GM10847 (cell line): ENCODE data around the gene CLEC2A.

Experiments
- POLR2A ChIP-seq: IDR thresholded peaks from 2 replicates; pipeline ENCODE4 v1.6.1; 2011; ENCODE audit not compliant: insufficient read length; ENCODE audit errors: extremely low read depth

CLEC2A gene

DNA sequence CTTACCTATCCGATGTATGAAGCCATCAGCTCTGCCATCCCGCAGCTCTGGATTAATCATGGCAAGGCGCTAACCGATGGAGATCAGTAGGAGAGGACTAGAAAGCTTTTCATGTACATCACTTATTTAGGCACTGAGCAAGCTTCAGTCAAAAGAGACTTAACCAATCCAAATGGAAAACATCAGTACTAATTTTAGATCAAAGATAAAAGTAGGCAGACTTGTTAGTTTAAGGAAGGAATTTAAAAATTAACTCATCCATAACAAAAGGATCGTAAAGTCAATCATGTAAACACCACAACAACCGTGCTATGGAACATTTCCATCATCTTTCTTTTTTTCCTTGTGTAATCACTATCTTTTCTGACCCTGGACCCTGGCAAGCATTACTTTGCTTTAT lies at the start of gene CLEC2A:
CLEC2A (minus strand) TSS at position 101 of the 400 bp plus-strand sequence; CDS start at position 60, 41 bp downstream.
- TF ChIP-seq POLR2A, result no peak

DNA sequence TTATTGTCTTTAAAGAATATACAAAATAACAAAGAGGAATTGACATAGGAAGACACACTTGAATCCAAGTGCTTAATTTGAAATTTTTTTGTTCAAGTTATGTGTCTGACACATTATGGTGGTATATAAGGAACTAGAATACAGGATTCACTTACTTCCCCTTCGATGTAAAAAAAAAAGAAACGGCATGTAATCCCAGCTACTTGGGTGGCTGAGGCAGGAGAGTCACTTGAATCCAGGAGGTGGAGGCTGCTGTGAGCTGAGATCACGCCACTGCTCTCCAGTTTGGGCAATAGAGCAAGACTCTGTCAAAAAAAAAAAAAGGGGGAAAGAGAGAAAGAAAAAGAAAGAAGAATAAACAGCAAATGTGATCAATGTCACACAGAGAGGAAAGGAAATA lies 48.0 kb upstream of the CLEC2A start:
- no peak for TF ChIP-seq POLR2A

GRCh38 chr12:9977916-9978315 lies 45.7 kb upstream of the CLEC2A start:
- no peak for TF ChIP-seq POLR2A

GRCh38 chr12:9975614-9976013 lies 43.4 kb upstream of the CLEC2A start:
- TF ChIP-seq POLR2A, result no peak

DNA sequence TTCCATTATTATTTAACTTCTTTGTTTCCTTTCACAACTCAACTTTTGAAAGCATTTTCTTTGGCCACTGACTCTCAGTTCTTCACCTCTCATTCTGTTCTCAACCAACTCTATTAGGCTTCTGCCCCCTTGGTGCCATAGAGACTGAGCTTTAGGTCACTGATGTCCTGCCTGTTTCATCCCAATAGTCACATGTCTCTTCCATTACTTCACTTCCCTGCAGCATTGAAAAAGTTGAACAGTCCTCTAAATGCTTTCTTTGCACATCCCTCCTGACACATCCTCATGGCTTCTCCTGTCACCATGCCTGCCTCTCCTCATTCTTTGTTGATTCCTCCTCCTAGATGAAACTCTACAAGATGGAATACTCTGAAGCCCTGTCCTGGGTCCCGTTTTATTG lies 41.8 kb upstream of the CLEC2A start:
- TF ChIP-seq POLR2A, result no peak

GRCh38 chr12:9971181-9971580 lies 39.0 kb upstream of the CLEC2A start, which contains the start of gene CLEC12A:
TSS of gene CLEC12A (plus strand) at chr12:9971409. CDS start at chr12:9971597, 188 bp downstream.
- TF ChIP-seq POLR2A, result no peak

DNA sequence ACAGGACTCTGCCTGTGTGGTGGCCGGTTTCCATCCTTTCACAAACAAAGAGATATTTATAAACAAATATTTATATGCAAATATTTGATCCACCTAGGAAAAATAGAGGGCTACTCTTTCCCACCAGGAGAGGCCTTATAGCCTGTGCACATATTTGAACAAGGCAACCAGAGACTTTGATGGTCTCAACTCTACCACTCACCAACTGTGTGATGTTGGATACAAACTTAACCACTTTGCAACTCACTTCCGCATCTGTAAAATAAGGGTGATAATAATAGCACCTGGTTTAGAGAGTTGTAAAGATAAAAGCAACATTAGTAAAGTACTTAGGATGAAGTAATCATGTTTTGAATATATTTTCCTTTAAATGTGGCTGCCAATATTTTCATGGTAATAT lies 37.5 kb upstream of the CLEC2A start:
- TF ChIP-seq POLR2A, result no peak

- no peak for TF ChIP-seq POLR2A
Observed at GRCh38 chr12:9961901-9962300, 29.7 kb upstream of the CLEC2A start.

GRCh38 chr12:9961106-9961505 lies 28.9 kb upstream of the CLEC2A start:
- no peak for TF ChIP-seq POLR2A

- no peak for TF ChIP-seq POLR2A
Observed at GRCh38 chr12:9960590-9960989, 28.4 kb upstream of the CLEC2A start.

- TF ChIP-seq POLR2A, result no peak
Observed at GRCh38 chr12:9957834-9958233, 25.7 kb upstream of the CLEC2A start.

DNA sequence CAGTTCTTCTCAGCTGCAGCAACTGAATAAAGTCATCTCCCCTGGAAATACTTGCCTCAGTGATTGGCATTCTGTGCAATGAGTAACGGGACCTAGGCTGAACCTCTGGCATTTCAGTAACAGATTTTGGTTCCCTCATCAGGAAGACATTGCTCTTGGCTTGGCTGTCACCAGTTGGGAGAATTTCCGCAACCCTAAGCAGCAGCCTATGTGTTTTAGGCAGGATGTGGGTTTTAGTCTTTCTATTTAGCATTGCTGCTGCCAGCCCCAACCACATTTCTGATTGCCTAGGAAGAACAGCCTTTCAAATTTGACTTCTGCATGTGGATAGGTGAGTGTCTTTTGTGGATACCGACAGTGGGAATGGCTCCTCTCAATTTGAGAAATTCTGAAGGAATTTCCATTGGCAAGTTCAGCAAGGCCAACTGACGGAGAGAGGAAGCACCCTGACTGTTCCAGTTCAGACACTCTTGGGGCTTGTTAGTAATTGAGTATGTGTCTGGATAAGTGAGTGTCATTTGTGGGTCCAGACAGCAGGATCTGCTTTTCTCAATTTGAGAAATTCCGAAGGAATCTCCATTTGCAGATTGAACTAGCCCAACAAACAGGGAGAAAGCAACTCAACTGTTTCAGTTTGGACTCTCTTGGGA lies 19.0 kb upstream of the CLEC2A start:
- TF ChIP-seq POLR2A, result no peak

GRCh38 chr12:9948606-9949296 lies 16.6 kb upstream of the CLEC2A start:
- no peak for TF ChIP-seq POLR2A

- TF ChIP-seq POLR2A, result no peak
Observed at GRCh38 chr12:9947674-9948073, 15.5 kb upstream of the CLEC2A start.

DNA sequence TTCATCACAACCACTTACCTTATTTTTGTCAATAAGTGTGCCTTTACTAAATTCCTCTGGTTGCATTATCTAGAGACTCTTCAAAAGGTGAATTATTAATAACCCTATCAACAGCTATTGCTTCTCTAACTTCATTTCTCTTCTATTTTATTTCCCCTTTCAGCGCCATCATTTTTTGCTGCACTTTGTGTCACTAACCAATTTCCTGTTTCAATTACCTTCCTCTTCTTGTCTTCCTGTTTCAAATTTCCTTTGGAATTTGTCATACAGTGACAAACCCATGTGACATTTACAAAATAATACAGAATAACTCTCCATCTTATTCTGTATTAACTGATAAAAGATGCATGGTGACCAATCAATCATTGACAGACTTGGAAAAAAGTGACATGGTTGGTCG lies 12.2 kb upstream of the CLEC2A start:
- TF ChIP-seq POLR2A, result no peak

DNA sequence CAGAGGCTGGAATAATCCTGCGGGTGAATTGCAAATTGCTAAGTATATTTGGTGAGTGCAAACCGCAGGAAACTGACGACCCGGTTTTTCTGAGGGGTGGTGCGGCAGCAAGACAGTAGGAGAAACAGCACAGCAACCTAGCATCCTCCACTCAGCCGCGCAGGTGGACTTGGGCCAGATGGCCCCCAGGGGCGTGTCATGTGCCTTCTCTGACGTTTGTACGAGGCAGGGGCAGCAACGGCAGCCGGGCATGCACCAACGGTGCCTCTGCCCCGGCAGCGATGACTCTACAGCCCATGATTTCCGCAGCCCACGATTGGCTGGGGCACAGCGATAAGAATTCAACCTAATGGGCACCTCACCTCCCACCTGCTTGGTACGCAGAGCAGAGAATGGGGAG lies 11.1 kb upstream of the CLEC2A start:
- TF ChIP-seq POLR2A, result no peak

GRCh38 chr12:9941838-9942237 lies 9.7 kb upstream of the CLEC2A start:
- no peak for TF ChIP-seq POLR2A
